Chondrocyte (in vitro differentiated cells): ENCODE data around the gene GRID2IP. TPM values are rescaled to one million over a fixed set of nuclear protein-coding genes. Genes with fewer than 3 reads are reported as not detected.

Experiments
- DNase-seq: peaks from one replicate; pipeline ENCODE4 v3.0.0; 2021; ENCODE audit warnings: mixed read lengths, low spot score
- H3K27ac Mint-ChIP-seq: one replicate; pipeline ENCODE4 v1.8.0; 2021; ENCODE audit warnings: mild to moderate bottlenecking, moderate library complexity, mixed read lengths; ENCODE audit not compliant: unreplicated experiment
- H3K27me3 Mint-ChIP-seq: 2 replicates; pipeline ENCODE4 v1.8.0; 2021; ENCODE audit warnings: low read depth, mixed read lengths
- H3K36me3 Mint-ChIP-seq: 2 replicates; pipeline ENCODE4 v1.8.0; 2021; ENCODE audit warnings: low read depth, mixed read lengths
- H3K4me1 Mint-ChIP-seq: 2 replicates; pipeline ENCODE4 v1.8.0; 2021; ENCODE audit warnings: low read depth, mild to moderate bottlenecking, mixed read lengths
- H3K4me3 Mint-ChIP-seq: one replicate; pipeline ENCODE4 v1.8.0; 2021; ENCODE audit warnings: mild to moderate bottlenecking, moderate library complexity, mixed read lengths; ENCODE audit not compliant: unreplicated experiment
- H3K9me3 Mint-ChIP-seq: 2 replicates; pipeline ENCODE4 v1.8.0; 2021; ENCODE audit warnings: low read depth, mixed read lengths
- CTCF ChIP-seq: fragments of 200-600 bp; sonication (generic); IDR thresholded peaks from 2 replicates; pipeline ENCODE4 v1.5.0; 2021; ENCODE audit warnings: antibody characterized with exemption, mild to moderate bottlenecking, moderate library complexity
- total RNA-seq: library from RNA; stranded (reverse); gene quantifications from 3 replicates; pipeline ENCODE4 v1.2.1, GENCODE V29; 2021

The GRID2IP gene
- total RNA-seq, 1 donor from 2014 or later = 0.20 TPM

- Mint-ChIP-seq H3K36me3 (no peaks in the 10 kb centered on the region), H3K27ac (no peak overlapping the region), H3K9me3 (no peaks in the 10 kb centered on the region), H3K4me1 (peaks cover 5% of the 10 kb centered on the region), H3K4me3 (no peak overlapping the region), H3K27me3 (peaks cover 14% of the 10 kb centered on the region)
- TF ChIP-seq CTCF = no peak
- DNase-seq = no peak
Measured at GRCh38 chr7:6520163-6520981, 30.9 kb downstream of the GRID2IP start.

- peaks cover 3% of the 10 kb centered on the region for H3K27me3 Mint-ChIP-seq
- peak; percentile 87 for TF ChIP-seq CTCF
- no peak for DNase-seq
- no peaks in the 10 kb centered on the region for H3K36me3 Mint-ChIP-seq
- peaks cover 5% of the 10 kb centered on the region for H3K4me1 Mint-ChIP-seq
- H3K27ac Mint-ChIP-seq = peak overlapping the region; percentile 24
- no peaks in the 10 kb centered on the region for H3K9me3 Mint-ChIP-seq
- H3K4me3 Mint-ChIP-seq = peak overlapping the region; percentile 62
Measured at GRCh38 chr7:6516387-6516983, 34.8 kb downstream of the GRID2IP start.

GRCh38 chr7:6513541-6513940 lies 37.7 kb downstream of the GRID2IP start:
- H3K4me1 Mint-ChIP-seq = peaks cover 5% of the 10 kb centered on the region
- no peak for DNase-seq
- no peaks in the 10 kb centered on the region for H3K36me3 Mint-ChIP-seq
- no peaks in the 10 kb centered on the region for H3K27me3 Mint-ChIP-seq
- no peak overlapping the region for H3K4me3 Mint-ChIP-seq
- TF ChIP-seq CTCF = no peak
- no peaks in the 10 kb centered on the region for H3K9me3 Mint-ChIP-seq
- H3K27ac Mint-ChIP-seq = no peak overlapping the region

- Mint-ChIP-seq H3K4me1 (peaks cover 5% of the 10 kb centered on the region), H3K4me3 (no peak overlapping the region), H3K9me3 (no peaks in the 10 kb centered on the region), H3K36me3 (no peaks in the 10 kb centered on the region), H3K27me3 (no peaks in the 10 kb centered on the region), H3K27ac (no peak overlapping the region)
- DNase-seq = no peak
- no peak for TF ChIP-seq CTCF
Measured at GRCh38 chr7:6512892-6513291, 38.4 kb downstream of the GRID2IP start.

GRCh38 chr7:6510476-6511133 lies 40.7 kb downstream of the GRID2IP start:
- H3K27me3 Mint-ChIP-seq = peaks cover 9% of the 10 kb centered on the region
- H3K36me3 Mint-ChIP-seq = no peaks in the 10 kb centered on the region
- H3K4me1 Mint-ChIP-seq = no peaks in the 10 kb centered on the region
- H3K4me3 Mint-ChIP-seq = no peak overlapping the region
- H3K27ac Mint-ChIP-seq = no peak overlapping the region
- H3K9me3 Mint-ChIP-seq = no peaks in the 10 kb centered on the region
- no peak for TF ChIP-seq CTCF
- no peak for DNase-seq
